ENCODE measurements around the gene ETFDH.

Gene ETFDH

DNA sequence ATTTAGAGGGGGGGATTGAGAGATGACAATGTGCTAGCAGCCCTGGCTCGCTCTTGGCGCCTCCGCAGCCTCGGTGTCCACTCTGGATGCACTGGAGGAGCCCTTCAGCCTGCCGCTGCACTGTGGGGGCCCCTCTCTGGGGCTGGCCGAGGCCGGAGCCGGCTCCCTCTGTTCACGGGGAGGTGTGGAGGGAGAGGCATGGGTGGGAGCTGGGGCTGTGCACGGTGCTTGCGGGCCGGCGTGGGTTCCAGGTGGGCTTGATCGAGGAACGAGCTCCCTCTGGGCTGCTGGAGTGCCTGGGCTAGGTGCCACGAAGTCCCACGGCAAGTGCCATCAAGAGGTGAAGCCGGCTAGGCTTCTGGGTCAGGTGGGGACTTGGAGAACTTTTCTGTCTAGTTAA lies 7.3 kb upstream of the ETFDH start:
- no peak overlapping the region for H3K4me3 ChIP-seq (ENCODE audit: low read depth, low read length)
- in situ Hi-C loops (cut with HindIII; ENCODE audit: low sequenced_read_pairs), result no loop called here
- TF ChIP-seq, protein P1, sequence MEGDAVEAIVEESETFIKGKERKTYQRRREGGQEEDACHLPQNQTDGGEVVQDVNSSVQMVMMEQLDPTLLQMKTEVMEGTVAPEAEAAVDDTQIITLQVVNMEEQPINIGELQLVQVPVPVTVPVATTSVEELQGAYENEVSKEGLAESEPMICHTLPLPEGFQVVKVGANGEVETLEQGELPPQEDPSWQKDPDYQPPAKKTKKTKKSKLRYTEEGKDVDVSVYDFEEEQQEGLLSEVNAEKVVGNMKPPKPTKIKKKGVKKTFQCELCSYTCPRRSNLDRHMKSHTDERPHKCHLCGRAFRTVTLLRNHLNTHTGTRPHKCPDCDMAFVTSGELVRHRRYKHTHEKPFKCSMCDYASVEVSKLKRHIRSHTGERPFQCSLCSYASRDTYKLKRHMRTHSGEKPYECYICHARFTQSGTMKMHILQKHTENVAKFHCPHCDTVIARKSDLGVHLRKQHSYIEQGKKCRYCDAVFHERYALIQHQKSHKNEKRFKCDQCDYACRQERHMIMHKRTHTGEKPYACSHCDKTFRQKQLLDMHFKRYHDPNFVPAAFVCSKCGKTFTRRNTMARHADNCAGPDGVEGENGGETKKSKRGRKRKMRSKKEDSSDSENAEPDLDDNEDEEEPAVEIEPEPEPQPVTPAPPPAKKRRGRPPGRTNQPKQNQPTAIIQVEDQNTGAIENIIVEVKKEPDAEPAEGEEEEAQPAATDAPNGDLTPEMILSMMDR (IDR thresholded peaks at IDR 0.05; ENCODE audit: low read depth, low read length), result no peak
- DNase-seq (ENCODE audit: low read depth, low spot score), result no peak

GRCh38 chr4:158666892-158667291 lies 5.2 kb upstream of the ETFDH start:
- TF ChIP-seq, protein P1 (IDR thresholded peaks at IDR 0.05; ENCODE audit: low read depth, low read length), result no peak

DNA sequence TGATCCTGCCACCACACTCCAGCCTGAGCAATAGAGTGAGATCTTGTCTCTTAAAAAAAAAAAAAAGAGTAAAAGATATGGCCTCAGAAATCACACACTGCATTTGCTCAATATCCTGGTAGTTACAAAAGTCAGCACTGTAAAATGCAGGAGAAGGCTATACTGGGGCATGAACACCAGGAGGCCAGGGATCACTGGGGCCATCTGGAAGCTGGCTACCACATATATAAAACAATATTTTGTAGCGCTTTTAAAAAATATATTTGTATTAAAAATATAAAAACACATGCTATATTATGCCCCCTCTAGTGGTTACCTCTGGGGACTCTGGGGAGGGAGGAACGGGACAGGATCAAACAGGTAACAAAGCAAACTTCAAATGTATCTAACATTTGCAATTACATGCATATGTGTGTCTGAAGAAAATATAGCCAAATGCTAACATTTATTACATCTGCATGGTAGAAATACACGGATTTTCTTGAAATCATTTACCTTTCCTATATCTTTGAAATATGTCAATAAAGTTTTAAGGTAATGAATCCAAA lies 4.4 kb upstream of the ETFDH start:
- H3K4me3 ChIP-seq (ENCODE audit: low read depth, low read length), result no peak overlapping the region
- in situ Hi-C loops (cut with HindIII; ENCODE audit: low sequenced_read_pairs), result no loop called here
- TF ChIP-seq, protein P1 (IDR thresholded peaks at IDR 0.05; ENCODE audit: low read depth, low read length), result peak; percentile 64
- DNase-seq (ENCODE audit: low read depth, low spot score), result no peak

More at GRCh38 chr4:158666892-158667291, 5.2 kb upstream of the ETFDH start:
- in situ Hi-C loops (cut with HindIII; ENCODE audit: low sequenced_read_pairs), result no loop called here
- H3K4me3 ChIP-seq (ENCODE audit: low read depth, low read length), result no peak overlapping the region
- DNase-seq (ENCODE audit: low read depth, low spot score), result no peak

DNA sequence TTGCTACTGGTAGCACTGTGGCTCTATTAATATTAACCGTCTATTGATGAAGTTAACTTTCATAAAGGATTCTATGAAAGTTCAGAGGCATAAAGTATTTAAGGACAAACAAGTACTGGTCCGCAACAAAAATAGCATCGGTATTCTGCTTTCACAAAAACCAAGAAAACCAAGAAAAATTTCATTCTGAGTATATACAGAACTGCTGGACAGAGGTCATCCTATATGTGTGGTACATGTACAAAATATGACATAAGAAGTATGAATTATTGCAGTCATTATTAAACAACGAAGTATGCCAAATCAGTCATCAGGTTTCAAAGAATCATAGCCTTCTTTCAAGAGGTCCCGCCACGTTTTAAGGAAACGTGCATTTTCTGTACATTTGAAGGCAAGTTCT lies 2.8 kb upstream of the ETFDH start:
- DNase-seq (ENCODE audit: low read depth, low spot score), result no peak
- TF ChIP-seq, protein P1 (IDR thresholded peaks at IDR 0.05; ENCODE audit: low read depth, low read length), result no peak
- H3K4me3 ChIP-seq (ENCODE audit: low read depth, low read length), result no peak overlapping the region
- in situ Hi-C loops (cut with HindIII; ENCODE audit: low sequenced_read_pairs), result no loop called here

GRCh38 chr4:158670975-158671664 lies 976 bp upstream of the ETFDH start:
- in situ Hi-C loops (cut with HindIII; ENCODE audit: low sequenced_read_pairs), result no loop called here
- H3K4me3 ChIP-seq (ENCODE audit: low read depth, low read length), result peak overlapping the region; percentile 90
- peak; percentile 82 for DNase-seq (ENCODE audit: low read depth, low spot score)
- TF ChIP-seq, protein P1 (IDR thresholded peaks at IDR 0.05; ENCODE audit: low read depth, low read length), result no peak

DNA sequence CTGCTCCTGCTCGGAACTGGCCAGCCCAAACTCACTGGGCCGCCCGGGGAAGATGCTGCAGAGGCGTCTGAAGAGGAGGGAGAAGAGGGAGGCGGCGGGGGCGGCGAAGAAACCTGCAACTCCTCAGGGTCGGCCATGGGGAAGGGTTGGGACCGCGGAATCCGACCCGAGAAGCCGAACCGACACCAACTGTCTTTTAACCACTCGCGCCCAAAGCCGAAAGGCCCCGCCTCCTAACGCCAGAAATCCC lies 506 bp upstream of the ETFDH start, which contains the start of gene C4orf46:
TSS of gene C4orf46 (minus strand) at position 223 of the 250 bp plus-strand sequence. CDS start at position 137, 86 bp downstream.
- TF ChIP-seq, protein P1 (IDR thresholded peaks at IDR 0.05; ENCODE audit: low read depth, low read length), result no peak
- in situ Hi-C loops (cut with HindIII; ENCODE audit: low sequenced_read_pairs), result no loop called here
- peak within 1 kb of the TSS; percentile 90 for H3K4me3 ChIP-seq (ENCODE audit: low read depth, low read length)
- DNase-seq (ENCODE audit: low read depth, low spot score), result no peak

Data from astrocyte of the spinal cord (primary cell).